Left ventricle myocardium inferior (tissue), 1 donor: ENCODE data around the gene RAB3C. TPM values are rescaled to one million over a fixed set of nuclear protein-coding genes. Genes with fewer than 3 reads are reported as not detected.

ENCODE experiments used
- DNase-seq: peaks from one replicate; pipeline ENCODE4 v3.0.0-alpha.2; 2020
- H3K27ac ChIP-seq: fragments of 200-600 bp; replicated peaks from 2 replicates; pipeline ENCODE4 v1.8.0; 2021
- H3K27me3 ChIP-seq: fragments of 200-600 bp; 2 replicates; pipeline ENCODE4 v1.8.0; 2021; ENCODE audit warnings: low read depth
- H3K36me3 ChIP-seq: fragments of 200-600 bp; 2 replicates; pipeline ENCODE4 v1.8.0; 2021
- H3K4me1 ChIP-seq: fragments of 200-600 bp; 2 replicates; pipeline ENCODE4 v1.8.0; 2021
- H3K4me3 ChIP-seq: fragments of 200-600 bp; 2 replicates; pipeline ENCODE4 v1.8.0; 2021; ENCODE audit warnings: mild to moderate bottlenecking, moderate library complexity
- H3K9me3 ChIP-seq: fragments of 200-600 bp; replicated peaks from 2 replicates; pipeline ENCODE4 v1.8.0; 2021
- CTCF ChIP-seq: fragments of 200-600 bp; IDR thresholded peaks from 2 replicates; pipeline ENCODE4 v1.8.0; 2021; ENCODE audit warnings: antibody characterized with exemption, mild to moderate bottlenecking, borderline replicate concordance
- intact Hi-C: fragments of 100-400 bp; cut with micrococcal nuclease; formaldehyde crosslinking; loops from one replicate; pipeline ENCODE4 v1.11.0; 2022
- total RNA-seq: library from RNA; stranded (reverse); fragmentation: NEBNext Ultra II Directional; extraction: Animal tissue kit (Norgen Biotek cat#: 25700); gene quantifications from one replicate; pipeline ENCODE4 v1.2.1, GENCODE V29; 2021
- donor health status: DM: no; HTN: yes; CAD: no; lungs with severe emphysema.

Gene RAB3C
- total RNA-seq, 1 donor from 2014 or later = 1.2 TPM

GRCh38 chr5:58759745-58760144 lies 176.9 kb downstream of the RAB3C start:
- intact Hi-C loops = no loop called here
- peaks cover 18% of the 10 kb centered on the region for H3K4me1 ChIP-seq
- no peak for TF ChIP-seq CTCF
- no peaks in the 10 kb centered on the region for H3K36me3 ChIP-seq
- no peak for DNase-seq
- no peaks in the 10 kb centered on the region for H3K27me3 ChIP-seq
- H3K9me3 ChIP-seq = no peaks in the 10 kb centered on the region
- peak overlapping the region; percentile 38 for H3K27ac ChIP-seq
- peak overlapping the region; percentile 50 for H3K4me3 ChIP-seq

DNA sequence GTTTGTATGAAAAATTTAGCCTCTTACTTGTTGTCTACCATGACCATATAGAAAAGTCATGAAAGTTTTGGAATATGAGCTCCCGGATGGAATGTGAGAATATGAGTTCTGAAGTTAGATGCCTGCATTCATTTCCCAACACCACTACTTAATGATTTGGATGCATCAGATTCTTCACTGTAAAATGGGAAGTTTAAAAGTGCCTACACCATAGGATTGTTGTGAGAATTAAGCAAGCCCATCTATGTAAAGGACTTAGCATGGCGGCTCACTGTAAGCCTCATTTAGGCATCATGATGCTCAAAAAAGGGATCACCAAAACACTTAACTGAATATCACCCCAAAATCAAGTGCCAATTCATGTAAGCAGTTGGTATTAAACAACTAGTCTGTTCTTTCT lies 177.3 kb downstream of the RAB3C start:
- no peak for DNase-seq
- peaks cover 18% of the 10 kb centered on the region for H3K4me1 ChIP-seq
- H3K36me3 ChIP-seq = no peaks in the 10 kb centered on the region
- H3K27ac ChIP-seq = no peak overlapping the region
- no peaks in the 10 kb centered on the region for H3K27me3 ChIP-seq
- peak overlapping the region; percentile 50 for H3K4me3 ChIP-seq
- intact Hi-C loops = no loop called here
- no peak for TF ChIP-seq CTCF
- no peaks in the 10 kb centered on the region for H3K9me3 ChIP-seq

DNA sequence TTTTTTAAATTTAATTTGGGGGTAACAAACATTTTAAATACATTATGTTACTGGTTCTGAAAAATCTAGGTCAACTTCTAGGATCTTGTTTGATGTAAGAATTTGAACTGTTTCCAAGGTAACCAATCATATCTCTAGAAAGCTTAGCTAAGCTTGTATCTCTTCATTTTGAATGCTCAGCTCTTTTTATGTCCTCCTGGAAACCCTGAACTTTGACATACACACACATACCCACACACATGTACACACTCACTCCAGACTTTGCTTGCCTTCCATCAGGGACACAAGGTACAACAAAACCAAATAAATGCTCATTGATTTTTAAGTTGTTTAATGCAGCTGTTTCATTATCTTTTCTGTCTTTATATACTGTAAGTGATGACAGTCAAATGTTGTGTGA lies 178.5 kb downstream of the RAB3C start:
- Histone ChIP-seq H3K36me3 (no peaks in the 10 kb centered on the region), H3K27me3 (peaks cover 5% of the 10 kb centered on the region), H3K27ac (no peak overlapping the region), H3K4me3 (no peak overlapping the region), H3K4me1 (peaks cover 18% of the 10 kb centered on the region), H3K9me3 (no peaks in the 10 kb centered on the region)
- intact Hi-C loops = no loop called here
- no peak for TF ChIP-seq CTCF
- DNase-seq = no peak

DNA sequence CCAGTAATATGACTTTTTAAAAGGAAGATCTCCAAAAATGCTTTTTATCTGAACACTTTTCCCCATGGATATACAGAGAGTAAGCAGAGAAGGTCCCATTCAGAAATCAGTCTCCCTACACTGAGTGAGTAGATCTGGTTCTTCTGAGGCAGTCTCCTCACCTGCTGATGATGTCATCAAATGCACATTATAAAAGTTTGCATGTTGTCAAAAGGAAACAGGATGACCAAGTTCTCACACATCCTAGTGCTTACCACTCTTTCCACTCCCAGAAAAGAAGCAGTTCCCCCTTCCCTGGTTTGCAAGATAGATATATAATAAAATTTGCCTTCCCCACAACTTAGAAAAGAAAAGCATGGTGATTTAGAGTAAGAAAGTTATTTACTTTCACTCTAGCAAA lies 180.5 kb downstream of the RAB3C start:
- no peak for DNase-seq
- Histone ChIP-seq H3K27ac (no peak overlapping the region), H3K4me3 (no peak overlapping the region), H3K4me1 (peaks cover 18% of the 10 kb centered on the region), H3K9me3 (no peaks in the 10 kb centered on the region), H3K27me3 (peaks cover 9% of the 10 kb centered on the region), H3K36me3 (no peaks in the 10 kb centered on the region)
- intact Hi-C loops = no loop called here
- TF ChIP-seq CTCF = no peak

- intact Hi-C loops = no loop called here
- peaks cover 9% of the 10 kb centered on the region for H3K27me3 ChIP-seq
- H3K9me3 ChIP-seq = no peaks in the 10 kb centered on the region
- DNase-seq = no peak
- H3K36me3 ChIP-seq = no peaks in the 10 kb centered on the region
- peaks cover 15% of the 10 kb centered on the region for H3K4me1 ChIP-seq
- no peak overlapping the region for H3K27ac ChIP-seq
- TF ChIP-seq CTCF = no peak
- H3K4me3 ChIP-seq = no peak overlapping the region
Measured at GRCh38 chr5:58764199-58764598, 181.3 kb downstream of the RAB3C start.

- TF ChIP-seq CTCF = no peak
Measured at GRCh38 chr5:58765058-58765457, 182.2 kb downstream of the RAB3C start.

More at GRCh38 chr5:58765058-58765457, 182.2 kb downstream of the RAB3C start:
- intact Hi-C loops = no loop called here
- peaks cover 9% of the 10 kb centered on the region for H3K27me3 ChIP-seq
- H3K4me1 ChIP-seq = peaks cover 6% of the 10 kb centered on the region
- no peaks in the 10 kb centered on the region for H3K36me3 ChIP-seq
- no peak overlapping the region for H3K4me3 ChIP-seq
- no peak for DNase-seq
- no peaks in the 10 kb centered on the region for H3K9me3 ChIP-seq
- H3K27ac ChIP-seq = no peak overlapping the region
